Keratinocyte (primary cell): Measurements from ENCODE around the gene TSPAN7. TPM values are rescaled to one million over a fixed set of nuclear protein-coding genes. Genes with fewer than 3 reads are reported as not detected.

Experiments
- DNase-seq: peaks from one replicate; pipeline ENCODE4 v3.0.0-alpha.2; 2011; ENCODE audit warnings: low read depth, missing footprints, low spot score
- FAIRE-seq: peaks from 2 replicates; lab custom pipeline; 2011; peaks lifted over from hg19 to GRCh38; lab: Jason Lieb, UNC
- H2AFZ ChIP-seq: 2 replicates; pipeline ENCODE4 v1.6.0; 2012; ENCODE audit warnings: low read length, control low read depth, inconsistent platforms; ENCODE audit not compliant: control insufficient read depth
- H3K27ac ChIP-seq: 2 replicates; pipeline ENCODE4 v1.5.1; 2011; ENCODE audit warnings: low read length; ENCODE audit not compliant: control insufficient read depth, insufficient read depth
- H3K27me3 ChIP-seq: 3 replicates; pipeline ENCODE4 v1.6.0; 2011; ENCODE audit warnings: low read length; ENCODE audit not compliant: control insufficient read depth, insufficient read depth; ENCODE audit errors: extremely low read depth
- H3K36me3 ChIP-seq, 2 experiments: 2 replicates in 1 of 2; 3 replicates in 1 of 2; pipeline ENCODE4 v1.5.1; 2011; ENCODE audit warnings: low read length in 2 of 2, mild to moderate bottlenecking in 1 of 2; ENCODE audit not compliant: control insufficient read depth in 2 of 2, insufficient read depth in 2 of 2; ENCODE audit errors: extremely low read depth in 1 of 2
- H3K4me1 ChIP-seq: 3 replicates; pipeline ENCODE4 v1.5.1; 2011; ENCODE audit warnings: low read length; ENCODE audit not compliant: control insufficient read depth, insufficient read depth; ENCODE audit errors: extremely low read depth
- H3K4me2 ChIP-seq: 3 replicates; pipeline ENCODE4 v1.6.0; 2011; ENCODE audit warnings: low read depth, low read length; ENCODE audit not compliant: control insufficient read depth, insufficient read depth; ENCODE audit errors: extremely low read depth
- H3K4me3 ChIP-seq, 3 experiments: fragments of 200-600 bp in 1 of 3; sonication (generic) in 1 of 3; 2 replicates in 2 of 3; 3 replicates in 1 of 3; pipeline ENCODE4 v1.5.1; 2011 to 2016; ENCODE audit warnings: low read length in 3 of 3, mild to moderate bottlenecking in 3 of 3, control low read depth in 2 of 3, inconsistent platforms in 1 of 3, low read depth in 1 of 3, mixed read lengths in 1 of 3, mixed run types in 1 of 3, moderate library complexity in 1 of 3; ENCODE audit not compliant: control insufficient read depth in 2 of 3, insufficient read depth in 2 of 3; ENCODE audit errors: extremely low read depth in 1 of 3
- H3K79me2 ChIP-seq: 2 replicates; pipeline ENCODE4 v1.6.0; 2012; ENCODE audit warnings: low read length; ENCODE audit not compliant: control insufficient read depth, insufficient read depth
- H3K9ac ChIP-seq: 3 replicates; pipeline ENCODE4 v1.6.0; 2011; ENCODE audit warnings: low read length; ENCODE audit not compliant: control insufficient read depth, insufficient read depth; ENCODE audit errors: extremely low read depth
- H3K9me1 ChIP-seq: 3 replicates; pipeline ENCODE4 v1.6.0; 2011; ENCODE audit warnings: low read length; ENCODE audit not compliant: control insufficient read depth, insufficient read depth; ENCODE audit errors: extremely low read depth
- H3K9me3 ChIP-seq: 2 replicates; pipeline ENCODE4 v1.5.1; 2012; ENCODE audit warnings: low read depth, low read length; ENCODE audit not compliant: control insufficient read depth
- H4K20me1 ChIP-seq: 3 replicates; pipeline ENCODE4 v1.6.0; 2011; ENCODE audit warnings: low read length; ENCODE audit not compliant: control insufficient read depth, insufficient read depth; ENCODE audit errors: extremely low read depth
- EZH2 ChIP-seq: IDR thresholded peaks from one replicate; pipeline ENCODE4 v1.6.1; 2012; ENCODE audit warnings: inconsistent platforms, mild to moderate bottlenecking, low read length, moderate library complexity
- dilution Hi-C: fragments of 300-500 bp; cut with MboI; formaldehyde crosslinking; loops from one replicate; pipeline ENCODE4 v1.7.0; 2020; ENCODE audit warnings: low sequenced_read_pairs; ENCODE audit not compliant: extremely low pct_ligation_motif_present
- polyA plus RNA-seq, 5 experiments: library from polyadenylated mRNA; depleted of rRNA in 3 of 5; stranded (reverse) in 3 of 5; stranded (forward) in 1 of 5; unstranded in 1 of 5; fragments of >200 nt; gene quantifications; 1 replicate in 1 of 5; 2 replicates in 3 of 5; 3 replicates in 1 of 5; pipeline versions ENCODE4 v1.2.1 to v1.2.3, GENCODE V29; 2011 to 2012; ENCODE audit warnings: missing spikeins in 2 of 5, low read depth in 1 of 5, low replicate concordance in 1 of 5
- TF ChIP-seq, protein P1 (sequence below), 3 experiments: IDR thresholded peaks in 1 of 3; conservative IDR thresholded peaks in 1 of 3; optimal IDR thresholded peaks in 1 of 3; 2 replicates in 2 of 3; 3 replicates in 1 of 3; pipeline versions ENCODE3 to v1.5.1; 2011; ENCODE audit warnings: low read length in 3 of 3, mild to moderate bottlenecking in 3 of 3, moderate library complexity in 2 of 3, control low read depth in 1 of 3, inconsistent platforms in 1 of 3; ENCODE audit not compliant: insufficient read depth in 2 of 3; ENCODE audit errors: extremely low read depth in 1 of 3

Gene TSPAN7
- polyA plus RNA-seq, 1 donor (not counting 4 experiments of a cell fraction or from before 2014, with no cell fraction given), result 2.3 TPM

DNA sequence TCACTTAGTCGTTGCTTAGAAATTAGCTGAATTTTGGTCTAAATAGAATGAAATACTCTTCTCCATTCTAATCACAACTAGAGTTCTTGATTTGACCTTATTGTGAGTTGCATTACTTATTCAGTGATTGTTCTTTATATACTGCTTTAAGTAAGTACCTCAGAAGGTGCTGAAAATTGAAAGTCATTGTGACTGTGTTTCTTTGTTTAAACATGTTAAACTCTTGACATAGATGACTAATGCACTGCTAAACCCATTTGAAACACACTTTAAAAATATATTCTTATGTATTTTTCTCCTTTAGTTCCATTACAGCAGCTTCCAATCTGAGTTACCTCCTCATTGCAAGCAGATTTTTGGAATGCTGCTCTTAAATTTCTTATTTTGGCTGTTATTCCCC, 9.1 kb downstream of the TSPAN7 start:
- Histone ChIP-seq H3K9ac (no peak overlapping the region), H3K36me3 (no peaks in the 10 kb centered on the region), H3K9me3 (no peaks in the 10 kb centered on the region), H3K4me2 (no peak overlapping the region), H3K79me2 (no peaks in the 10 kb centered on the region), H3K27me3 (no peaks in the 10 kb centered on the region), H2AFZ (no peak overlapping the region), H3K4me1 (no peaks in the 10 kb centered on the region), H3K9me1 (no peaks in the 10 kb centered on the region), H3K27ac (peak overlapping the region; percentile 13), H3K4me3 (no peak overlapping the region), H4K20me1 (no peaks in the 10 kb centered on the region)
- FAIRE-seq (no peak), DNase-seq (no peak)
- dilution Hi-C loops, result no loop called here
- no peak for TF ChIP-seq EZH2
- TF ChIP-seq, protein P1, sequence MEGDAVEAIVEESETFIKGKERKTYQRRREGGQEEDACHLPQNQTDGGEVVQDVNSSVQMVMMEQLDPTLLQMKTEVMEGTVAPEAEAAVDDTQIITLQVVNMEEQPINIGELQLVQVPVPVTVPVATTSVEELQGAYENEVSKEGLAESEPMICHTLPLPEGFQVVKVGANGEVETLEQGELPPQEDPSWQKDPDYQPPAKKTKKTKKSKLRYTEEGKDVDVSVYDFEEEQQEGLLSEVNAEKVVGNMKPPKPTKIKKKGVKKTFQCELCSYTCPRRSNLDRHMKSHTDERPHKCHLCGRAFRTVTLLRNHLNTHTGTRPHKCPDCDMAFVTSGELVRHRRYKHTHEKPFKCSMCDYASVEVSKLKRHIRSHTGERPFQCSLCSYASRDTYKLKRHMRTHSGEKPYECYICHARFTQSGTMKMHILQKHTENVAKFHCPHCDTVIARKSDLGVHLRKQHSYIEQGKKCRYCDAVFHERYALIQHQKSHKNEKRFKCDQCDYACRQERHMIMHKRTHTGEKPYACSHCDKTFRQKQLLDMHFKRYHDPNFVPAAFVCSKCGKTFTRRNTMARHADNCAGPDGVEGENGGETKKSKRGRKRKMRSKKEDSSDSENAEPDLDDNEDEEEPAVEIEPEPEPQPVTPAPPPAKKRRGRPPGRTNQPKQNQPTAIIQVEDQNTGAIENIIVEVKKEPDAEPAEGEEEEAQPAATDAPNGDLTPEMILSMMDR (optimal IDR thresholded peaks at IDR 0.05 in 1 of 3, IDR thresholded peaks at IDR 0.05 in 1 of 3, conservative IDR thresholded peaks at IDR 0.05 in 1 of 3; ENCODE audit: extremely low read depth in 1 of 3, insufficient read depth in 2 of 3, low read length in 3 of 3), result no peak

GRCh38 chrX:38571058-38571457, 9.7 kb downstream of the TSPAN7 start:
- dilution Hi-C loops, result no loop called here
- H3K4me2 ChIP-seq, result no peak overlapping the region
- H3K27ac ChIP-seq, result no peak overlapping the region

More at GRCh38 chrX:38571058-38571457, 9.7 kb downstream of the TSPAN7 start:
- Histone ChIP-seq H3K9ac (no peak overlapping the region), H4K20me1 (no peaks in the 10 kb centered on the region), H3K36me3 (no peaks in the 10 kb centered on the region), H3K4me3 (no peak overlapping the region), H3K79me2 (no peaks in the 10 kb centered on the region), H3K9me3 (no peaks in the 10 kb centered on the region), H2AFZ (no peak overlapping the region), H3K9me1 (no peaks in the 10 kb centered on the region), H3K27me3 (no peaks in the 10 kb centered on the region), H3K4me1 (no peaks in the 10 kb centered on the region)
- FAIRE-seq (no peak), DNase-seq (peak; percentile 5)
- TF ChIP-seq, protein P1 (optimal IDR thresholded peaks at IDR 0.05 in 1 of 3, IDR thresholded peaks at IDR 0.05 in 1 of 3, conservative IDR thresholded peaks at IDR 0.05 in 1 of 3; ENCODE audit: extremely low read depth in 1 of 3, insufficient read depth in 2 of 3, low read length in 3 of 3), result no peak
- TF ChIP-seq EZH2, result no peak
